Erythroblast (primary cell): ENCODE data around the gene ATXN7L3B.

Experiments used
- GATA1 ChIP-seq: IDR thresholded peaks from 2 replicates; pipeline ENCODE4 v1.6.1; 2011; ENCODE audit warnings: low read depth, mild to moderate bottlenecking, control low read depth, low read length, moderate library complexity
- POLR2A ChIP-seq: IDR thresholded peaks from 2 replicates; pipeline ENCODE4 v1.6.1; 2011; ENCODE audit warnings: mild to moderate bottlenecking, low read length

DNA sequence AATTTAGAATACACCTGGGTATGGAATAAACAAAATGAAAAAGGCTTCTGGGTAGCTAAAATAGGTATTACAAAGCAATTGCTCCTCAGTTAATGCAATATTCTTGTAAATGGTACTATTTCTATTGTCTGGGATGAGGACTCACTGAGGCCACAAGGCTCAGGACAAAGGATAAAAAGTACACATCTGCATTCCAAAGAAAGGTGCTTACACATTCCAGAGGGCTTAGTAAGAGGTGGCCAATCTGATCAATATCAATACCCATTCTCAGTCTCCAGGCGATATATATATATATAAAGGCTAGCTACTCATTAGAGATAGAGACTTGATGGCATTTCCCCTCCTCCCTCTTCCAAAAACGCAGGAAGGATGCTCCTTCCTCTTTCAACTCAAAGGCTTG lies 43.8 kb downstream of the ATXN7L3B start:
- TF ChIP-seq POLR2A: no peak
- no peak for TF ChIP-seq GATA1
